Osteocyte (in vitro differentiated cells): ENCODE data around the gene PDZRN4. TPM values are rescaled to one million over a fixed set of nuclear protein-coding genes. Genes with fewer than 3 reads are reported as not detected.

Experiments used
- DNase-seq: peaks from one replicate; pipeline ENCODE4 v3.0.0; 2021; ENCODE audit warnings: mixed read lengths; ENCODE audit not compliant: unreplicated experiment; ENCODE audit errors: extremely low spot score
- H3K27ac Mint-ChIP-seq: one replicate; pipeline ENCODE4 v1.8.0; 2021; ENCODE audit warnings: mild to moderate bottlenecking, mixed read lengths; ENCODE audit not compliant: unreplicated experiment
- H3K27me3 Mint-ChIP-seq: one replicate; pipeline ENCODE4 v1.8.0; 2021; ENCODE audit warnings: mixed read lengths; ENCODE audit not compliant: unreplicated experiment
- H3K36me3 Mint-ChIP-seq: one replicate; pipeline ENCODE4 v1.8.0; 2021; ENCODE audit warnings: mixed read lengths; ENCODE audit not compliant: unreplicated experiment
- H3K4me1 Mint-ChIP-seq: one replicate; pipeline ENCODE4 v1.8.0; 2021; ENCODE audit warnings: mixed read lengths; ENCODE audit not compliant: unreplicated experiment
- H3K4me3 Mint-ChIP-seq: one replicate; pipeline ENCODE4 v1.8.0; 2021; ENCODE audit warnings: mild to moderate bottlenecking, moderate library complexity, mixed read lengths; ENCODE audit not compliant: unreplicated experiment
- H3K9me3 Mint-ChIP-seq: one replicate; pipeline ENCODE4 v1.8.0; 2021; ENCODE audit warnings: mixed read lengths; ENCODE audit not compliant: unreplicated experiment
- total RNA-seq: library from RNA; stranded (reverse); gene quantifications from 2 replicates; pipeline ENCODE4 v1.2.1, GENCODE V29; 2021
- TF ChIP-seq, protein P1 (sequence below): fragments of 200-600 bp; sonication (generic); IDR thresholded peaks from 2 replicates; pipeline ENCODE4 v1.5.0; 2021; ENCODE audit warnings: antibody characterized with exemption, mild to moderate bottlenecking, moderate library complexity

Gene PDZRN4
- total RNA-seq, 1 donor from 2014 or later: not detected

DNA sequence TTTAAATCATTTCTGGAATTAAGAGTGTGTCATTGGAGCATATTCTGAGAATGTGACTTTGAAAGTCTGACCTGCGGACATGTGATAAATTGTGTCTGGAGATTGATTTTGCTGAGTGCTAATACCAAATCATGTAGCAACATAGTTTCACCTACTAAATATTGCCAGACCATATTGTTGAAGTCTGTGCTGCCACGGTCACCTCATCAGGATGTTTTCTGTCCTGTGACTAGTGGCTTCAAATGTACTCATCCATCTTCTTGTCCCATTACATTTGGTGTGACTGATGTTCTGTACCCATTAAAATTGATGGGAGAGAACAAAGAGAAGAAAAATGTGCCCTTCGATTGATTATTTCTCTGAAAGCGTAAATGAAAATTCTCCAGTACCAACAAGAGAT lies 265.3 kb downstream of the PDZRN4 start:
- Mint-ChIP-seq H3K4me1 (no peaks in the 10 kb centered on the region), H3K27me3 (no peaks in the 10 kb centered on the region), H3K4me3 (no peak overlapping the region), H3K27ac (no peak overlapping the region), H3K36me3 (no peaks in the 10 kb centered on the region), H3K9me3 (no peaks in the 10 kb centered on the region)
- TF ChIP-seq, protein P1, sequence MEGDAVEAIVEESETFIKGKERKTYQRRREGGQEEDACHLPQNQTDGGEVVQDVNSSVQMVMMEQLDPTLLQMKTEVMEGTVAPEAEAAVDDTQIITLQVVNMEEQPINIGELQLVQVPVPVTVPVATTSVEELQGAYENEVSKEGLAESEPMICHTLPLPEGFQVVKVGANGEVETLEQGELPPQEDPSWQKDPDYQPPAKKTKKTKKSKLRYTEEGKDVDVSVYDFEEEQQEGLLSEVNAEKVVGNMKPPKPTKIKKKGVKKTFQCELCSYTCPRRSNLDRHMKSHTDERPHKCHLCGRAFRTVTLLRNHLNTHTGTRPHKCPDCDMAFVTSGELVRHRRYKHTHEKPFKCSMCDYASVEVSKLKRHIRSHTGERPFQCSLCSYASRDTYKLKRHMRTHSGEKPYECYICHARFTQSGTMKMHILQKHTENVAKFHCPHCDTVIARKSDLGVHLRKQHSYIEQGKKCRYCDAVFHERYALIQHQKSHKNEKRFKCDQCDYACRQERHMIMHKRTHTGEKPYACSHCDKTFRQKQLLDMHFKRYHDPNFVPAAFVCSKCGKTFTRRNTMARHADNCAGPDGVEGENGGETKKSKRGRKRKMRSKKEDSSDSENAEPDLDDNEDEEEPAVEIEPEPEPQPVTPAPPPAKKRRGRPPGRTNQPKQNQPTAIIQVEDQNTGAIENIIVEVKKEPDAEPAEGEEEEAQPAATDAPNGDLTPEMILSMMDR: no peak
- DNase-seq: no peak

DNA sequence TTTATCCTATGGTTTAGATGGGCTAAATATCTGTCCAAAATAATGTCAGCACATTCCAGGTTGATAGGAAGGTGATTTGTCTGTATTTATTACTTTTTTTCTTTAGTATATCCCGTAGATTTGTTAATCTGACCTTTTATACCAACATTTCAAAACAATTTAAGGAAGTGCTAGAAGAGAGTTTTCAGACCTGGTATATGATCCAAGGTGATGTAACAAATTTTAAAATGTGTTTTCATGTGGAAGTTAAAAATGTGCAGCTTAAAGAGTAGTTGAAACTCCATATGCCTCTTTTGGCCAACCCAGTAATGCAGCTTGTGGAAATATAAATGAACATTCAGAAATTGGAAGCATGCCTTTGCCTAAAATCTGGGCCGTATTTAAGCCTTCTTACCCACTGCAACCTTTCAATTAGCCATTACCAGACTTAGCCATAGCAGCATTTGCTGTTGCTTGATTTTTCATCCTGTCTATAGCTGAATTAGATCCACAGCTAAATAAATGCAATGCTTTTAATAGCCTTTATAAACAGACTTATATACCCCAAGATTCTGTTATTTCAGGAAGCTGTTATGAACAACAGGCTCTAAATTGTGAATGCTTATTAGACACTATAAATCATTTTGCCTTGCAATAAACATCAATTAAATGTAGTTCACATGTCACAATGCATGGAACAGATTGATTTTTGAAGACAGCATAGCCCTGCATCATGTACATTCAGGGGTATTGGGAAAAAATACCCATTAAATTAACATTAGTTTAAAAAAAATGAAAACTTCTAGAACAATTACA lies 271.2 kb downstream of the PDZRN4 start:
- Mint-ChIP-seq H3K36me3 (no peaks in the 10 kb centered on the region), H3K4me3 (no peak overlapping the region), H3K9me3 (no peaks in the 10 kb centered on the region), H3K27ac (no peak overlapping the region), H3K27me3 (peaks cover 4% of the 10 kb centered on the region), H3K4me1 (no peaks in the 10 kb centered on the region)
- DNase-seq: no peak
- TF ChIP-seq, protein P1: no peak

DNA sequence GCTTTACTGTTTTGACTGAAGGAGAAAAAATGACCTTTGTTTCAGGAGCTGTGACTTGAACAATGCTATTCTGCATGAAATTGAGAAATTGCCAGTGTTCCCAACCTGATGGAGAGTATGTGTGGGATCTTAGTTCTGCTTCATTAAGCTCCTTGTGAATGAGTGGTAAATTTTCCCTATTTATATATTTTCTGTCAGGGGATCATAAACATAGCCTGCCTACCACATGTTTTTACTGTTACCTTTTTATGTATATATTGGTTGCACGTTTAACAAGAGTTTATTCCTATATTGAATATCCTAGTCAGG lies 271.7 kb downstream of the PDZRN4 start:
- no peak overlapping the region for H3K4me3 Mint-ChIP-seq
- no peaks in the 10 kb centered on the region for H3K4me1 Mint-ChIP-seq
- H3K9me3 Mint-ChIP-seq: no peaks in the 10 kb centered on the region
- H3K27me3 Mint-ChIP-seq: peaks cover 4% of the 10 kb centered on the region
- TF ChIP-seq, protein P1: no peak
- H3K36me3 Mint-ChIP-seq: no peaks in the 10 kb centered on the region
- no peak for DNase-seq
- H3K27ac Mint-ChIP-seq: no peak overlapping the region

DNA sequence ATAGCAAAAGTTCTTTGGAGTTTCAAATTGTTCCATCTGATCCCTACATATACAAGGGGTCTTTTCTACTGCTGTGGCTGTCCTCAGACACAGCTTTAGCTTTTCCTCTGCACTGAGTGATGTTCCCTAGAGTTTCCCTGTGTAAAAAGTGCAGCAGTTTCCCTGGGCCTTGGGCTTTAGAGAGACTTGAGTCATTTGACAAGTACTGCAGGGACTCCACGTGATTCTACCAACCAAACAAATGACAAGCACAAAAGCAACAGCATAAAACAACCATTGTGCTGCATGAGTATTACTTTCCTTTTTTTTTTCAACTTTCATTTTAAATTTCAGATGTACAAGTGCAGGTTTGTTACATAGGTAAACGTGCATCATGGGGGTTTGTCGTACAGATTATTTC lies 272.8 kb downstream of the PDZRN4 start:
- Mint-ChIP-seq H3K27ac (no peak overlapping the region), H3K4me1 (no peaks in the 10 kb centered on the region), H3K4me3 (no peak overlapping the region), H3K9me3 (no peaks in the 10 kb centered on the region), H3K36me3 (no peaks in the 10 kb centered on the region), H3K27me3 (peaks cover 4% of the 10 kb centered on the region)
- TF ChIP-seq, protein P1: no peak
- DNase-seq: no peak

DNA sequence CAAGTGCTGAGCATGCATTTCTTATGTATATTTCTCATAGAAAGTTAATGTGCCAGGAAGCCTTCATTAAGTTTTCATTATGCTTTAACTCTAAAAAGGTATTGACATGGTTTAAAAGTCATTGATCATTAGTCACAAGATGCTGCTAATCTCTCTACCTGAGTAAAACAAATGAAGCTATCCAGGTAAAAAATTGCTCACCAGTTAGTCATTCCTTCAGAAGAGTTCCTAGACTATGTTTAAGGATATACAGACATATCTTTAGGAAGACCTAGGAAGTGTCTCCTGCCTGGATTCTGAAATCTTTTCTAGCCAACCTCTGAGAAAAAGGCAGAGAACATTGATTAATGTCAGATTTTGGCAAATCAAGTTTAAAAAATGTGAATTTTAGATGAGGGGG lies 274.2 kb downstream of the PDZRN4 start:
- no peak overlapping the region for H3K4me3 Mint-ChIP-seq
- no peaks in the 10 kb centered on the region for H3K36me3 Mint-ChIP-seq
- no peaks in the 10 kb centered on the region for H3K9me3 Mint-ChIP-seq
- H3K27me3 Mint-ChIP-seq: peaks cover 4% of the 10 kb centered on the region
- H3K27ac Mint-ChIP-seq: no peak overlapping the region
- DNase-seq: no peak
- TF ChIP-seq, protein P1: no peak
- no peaks in the 10 kb centered on the region for H3K4me1 Mint-ChIP-seq
